ENCODE data around the gene GMPR2. TPM values are rescaled to one million over a fixed set of nuclear protein-coding genes. Genes with fewer than 3 reads are reported as not detected.
A peak's percentile ranks its signal among the peaks of the same experiment; 100 is the strongest.

GMPR2 gene
- total RNA-seq, 1 donor from 2014 or later = 55.8 TPM

DNA sequence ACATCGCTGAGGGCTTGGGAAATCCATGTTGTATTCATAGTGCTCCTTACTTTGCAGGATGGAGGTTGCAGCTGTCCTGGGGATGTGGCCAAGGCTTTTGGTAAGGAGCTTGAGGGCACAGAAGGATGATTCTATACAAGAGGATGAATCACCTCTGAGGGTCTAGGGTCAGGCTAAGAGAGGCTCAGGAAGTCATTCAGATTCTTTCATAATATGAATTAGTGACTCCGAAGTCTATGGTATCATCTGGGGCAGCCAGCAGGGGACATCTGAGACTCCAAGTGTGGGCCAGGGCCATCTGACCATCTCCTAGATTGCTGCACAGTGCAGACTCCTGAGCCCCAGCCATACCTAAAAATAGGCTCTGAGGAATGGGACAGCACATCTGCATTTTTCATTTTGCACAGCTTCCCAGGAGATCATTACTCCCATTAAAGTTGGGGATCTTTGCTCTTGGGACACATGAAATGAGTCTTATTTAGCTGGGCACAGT is 4.8 kb downstream of the GMPR2 start:
- DNase-seq = no peak
- no peak overlapping the region for H3K27ac Mint-ChIP-seq (ENCODE audit: unreplicated experiment)

DNA sequence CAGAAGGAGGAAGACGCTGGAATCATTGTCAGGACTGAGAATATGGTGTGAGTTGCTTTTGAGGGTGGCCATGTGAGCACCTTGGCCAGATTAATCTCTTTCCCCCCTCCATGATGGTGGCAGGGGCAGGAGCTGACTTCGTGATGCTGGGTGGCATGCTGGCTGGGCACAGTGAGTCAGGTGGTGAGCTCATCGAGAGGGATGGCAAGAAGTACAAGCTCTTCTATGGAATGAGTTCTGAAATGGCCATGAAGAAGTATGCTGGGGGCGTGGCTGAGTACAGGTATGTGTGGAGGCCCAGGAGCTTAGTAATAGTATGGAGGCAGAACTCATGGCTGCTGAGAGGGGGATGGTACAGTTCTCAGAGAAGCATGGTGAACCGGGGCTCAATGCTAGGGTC is 5.4 kb downstream of the GMPR2 start:
- H3K9me3 Mint-ChIP-seq (ENCODE audit: unreplicated experiment) = peaks cover 8% of the 10 kb centered on the region
- TF ChIP-seq CTCF (IDR thresholded peaks at IDR 0.05; ENCODE audit: partially characterized antibody, unreplicated experiment) = no peak
- DNase-seq = no peak
- no peak overlapping the region for H3K4me3 Mint-ChIP-seq (ENCODE audit: unreplicated experiment)
- peaks cover 7% of the 10 kb centered on the region for H3K27me3 Mint-ChIP-seq (ENCODE audit: unreplicated experiment)
- H3K36me3 Mint-ChIP-seq (ENCODE audit: unreplicated experiment) = peaks cover 5% of the 10 kb centered on the region
- H3K4me1 Mint-ChIP-seq (ENCODE audit: low read depth, unreplicated experiment) = peaks cover 9% of the 10 kb centered on the region
- H3K27ac Mint-ChIP-seq (ENCODE audit: unreplicated experiment) = no peak overlapping the region

More for the DNA sequence above, 4.8 kb downstream of the GMPR2 start:
- Mint-ChIP-seq H3K4me1 (ENCODE audit: low read depth, unreplicated experiment) (peaks cover 10% of the 10 kb centered on the region), H3K9me3 (ENCODE audit: unreplicated experiment) (peaks cover 5% of the 10 kb centered on the region), H3K4me3 (ENCODE audit: unreplicated experiment) (no peak overlapping the region), H3K27me3 (ENCODE audit: unreplicated experiment) (peaks cover 6% of the 10 kb centered on the region), H3K36me3 (ENCODE audit: unreplicated experiment) (peaks cover 5% of the 10 kb centered on the region)
- TF ChIP-seq CTCF (IDR thresholded peaks at IDR 0.05; ENCODE audit: partially characterized antibody, unreplicated experiment) = no peak

- Mint-ChIP-seq H3K9me3 (ENCODE audit: unreplicated experiment) (peaks cover 8% of the 10 kb centered on the region), H3K4me3 (ENCODE audit: unreplicated experiment) (peak overlapping the region; percentile 13), H3K27ac (ENCODE audit: unreplicated experiment) (no peak overlapping the region), H3K27me3 (ENCODE audit: unreplicated experiment) (peaks cover 7% of the 10 kb centered on the region), H3K4me1 (ENCODE audit: low read depth, unreplicated experiment) (peaks cover 6% of the 10 kb centered on the region), H3K36me3 (ENCODE audit: unreplicated experiment) (peaks cover 5% of the 10 kb centered on the region)
- DNase-seq = no peak
- no peak for TF ChIP-seq CTCF (IDR thresholded peaks at IDR 0.05; ENCODE audit: partially characterized antibody, unreplicated experiment)
Measured at GRCh38 chr14:24238527-24239037, 5.9 kb downstream of the GMPR2 start.

DNA sequence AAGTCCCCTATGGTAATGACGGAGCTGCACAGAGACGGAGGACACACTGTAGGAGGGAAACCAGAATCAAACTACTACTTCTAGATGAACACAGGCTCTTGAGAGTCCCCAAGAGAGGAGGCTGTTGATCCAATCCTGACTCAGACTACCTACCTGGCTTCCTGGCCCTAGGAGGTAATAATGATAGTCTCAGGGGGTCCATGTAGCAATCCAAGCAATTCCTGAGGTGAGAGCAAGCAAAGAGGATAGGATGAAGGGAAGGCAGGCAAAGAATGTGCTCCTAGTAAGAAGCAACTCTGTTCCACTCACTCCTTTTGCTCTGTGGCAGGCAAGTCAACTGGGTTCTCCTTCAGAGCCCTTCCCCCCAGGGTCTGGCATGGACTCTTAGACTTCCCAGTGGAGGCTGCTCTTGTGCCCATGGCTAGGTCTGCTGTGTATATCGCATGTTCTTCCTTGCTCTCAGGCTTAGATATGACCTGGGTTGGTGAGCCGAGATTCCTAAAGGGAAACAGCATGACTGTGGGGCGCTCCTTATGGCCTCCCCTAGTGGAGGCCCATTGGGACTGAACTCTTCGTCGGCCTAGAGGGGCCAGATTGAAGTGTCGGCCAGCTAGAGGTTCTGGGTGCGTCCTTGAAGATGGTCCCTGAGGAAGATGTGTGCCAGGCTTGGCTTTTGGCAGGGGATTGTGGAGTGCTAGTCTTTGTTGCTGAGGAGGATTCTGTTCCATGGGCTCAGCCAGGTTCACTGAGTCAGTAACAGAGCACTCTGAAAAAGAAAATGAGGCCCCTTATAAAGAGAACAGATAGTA is 7.6 kb downstream of the GMPR2 start:
- Mint-ChIP-seq H3K27me3 (ENCODE audit: unreplicated experiment) (peaks cover 11% of the 10 kb centered on the region), H3K36me3 (ENCODE audit: unreplicated experiment) (peaks cover 5% of the 10 kb centered on the region), H3K27ac (ENCODE audit: unreplicated experiment) (peak overlapping the region; percentile 33), H3K4me1 (ENCODE audit: low read depth, unreplicated experiment) (peaks cover 9% of the 10 kb centered on the region), H3K4me3 (ENCODE audit: unreplicated experiment) (peak overlapping the region; percentile 98), H3K9me3 (ENCODE audit: unreplicated experiment) (peaks cover 11% of the 10 kb centered on the region)
- no peak for TF ChIP-seq CTCF (IDR thresholded peaks at IDR 0.05; ENCODE audit: partially characterized antibody, unreplicated experiment)
- no peak for DNase-seq
